Neuronal stem cell (in vitro differentiated cells): Measurements from ENCODE around the gene ACTL7B.

Source experiments
- DNase-seq: peaks from one replicate; pipeline ENCODE4 v3.0.0-alpha.2; 2013; ENCODE audit warnings: low spot score
- H2AFZ ChIP-seq: one replicate; pipeline ENCODE4 v1.6.1; 2013; ENCODE audit warnings: mild to moderate bottlenecking, low read length, inconsistent platforms
- H2AK5ac ChIP-seq: 2 replicates; pipeline ENCODE4 v1.6.1; 2013; ENCODE audit warnings: low read depth, mild to moderate bottlenecking, inconsistent platforms, low read length, moderate library complexity, mixed read lengths
- H2BK120ac ChIP-seq: 2 replicates; pipeline ENCODE4 v1.6.1; 2013; ENCODE audit warnings: low read depth, mild to moderate bottlenecking, inconsistent platforms, low read length, moderate library complexity, mixed read lengths
- H2BK12ac ChIP-seq: one replicate; pipeline ENCODE4 v1.6.1; 2013; ENCODE audit warnings: low read length, inconsistent platforms
- H2BK15ac ChIP-seq: 2 replicates; pipeline ENCODE4 v1.6.1; 2013; ENCODE audit warnings: mild to moderate bottlenecking, low read length, inconsistent platforms, mixed read lengths
- H2BK5ac ChIP-seq: one replicate; pipeline ENCODE4 v1.6.1; 2013; ENCODE audit warnings: inconsistent platforms, mild to moderate bottlenecking, low read length, moderate library complexity
- H3K14ac ChIP-seq: one replicate; pipeline ENCODE4 v1.6.1; 2013; ENCODE audit warnings: low read length, inconsistent platforms
- H3K18ac ChIP-seq: 2 replicates; pipeline ENCODE4 v1.6.1; 2013; ENCODE audit warnings: low read length, inconsistent platforms
- H3K23ac ChIP-seq: 2 replicates; pipeline ENCODE4 v1.6.1; 2013; ENCODE audit warnings: low read depth, mild to moderate bottlenecking, mixed read lengths, low read length, inconsistent platforms; ENCODE audit not compliant: poor library complexity
- H3K27ac ChIP-seq: replicated peaks from 3 replicates; pipeline ENCODE4 v1.5.1; 2013; ENCODE audit warnings: low read length, inconsistent platforms
- H3K27me3 ChIP-seq, 3 experiments: 2 replicates each; pipeline ENCODE4 v1.6.1; 2013; ENCODE audit warnings: low read length in 3 of 3, mild to moderate bottlenecking in 2 of 3, inconsistent platforms in 1 of 3, low read depth in 1 of 3, mixed read lengths in 1 of 3, moderate library complexity in 1 of 3; ENCODE audit not compliant: control insufficient read depth in 3 of 3, insufficient read depth in 3 of 3
- H3K36me3 ChIP-seq, 2 donors: replicated peaks in 1 of 2; 2 replicates each; pipeline ENCODE4 v1.6.1; 2013; ENCODE audit warnings: low read length in 2 of 2; ENCODE audit not compliant: control insufficient read depth in 2 of 2, insufficient read depth in 2 of 2
- H3K4ac ChIP-seq: 2 replicates; pipeline ENCODE4 v1.6.1; 2013; ENCODE audit warnings: inconsistent platforms, mild to moderate bottlenecking, low read length, moderate library complexity
- H3K4me1 ChIP-seq, 2 donors: 1 replicate in 1 of 2; 2 replicates in 1 of 2; pipeline ENCODE4 v1.6.1; 2013; ENCODE audit warnings: low read length in 2 of 2, low read depth in 1 of 2; ENCODE audit not compliant: control insufficient read depth in 2 of 2, insufficient read depth in 1 of 2
- H3K4me2 ChIP-seq: one replicate; pipeline ENCODE4 v1.6.1; 2013; ENCODE audit warnings: mild to moderate bottlenecking, low read length, inconsistent platforms; ENCODE audit not compliant: insufficient read depth, poor library complexity, severe bottlenecking
- H3K4me3 ChIP-seq, 2 donors: 2 replicates each; pipeline ENCODE4 v1.5.1; 2013; ENCODE audit warnings: low read length in 2 of 2, mild to moderate bottlenecking in 2 of 2, inconsistent platforms in 1 of 2, moderate library complexity in 1 of 2
- H3K79me1 ChIP-seq: one replicate; pipeline ENCODE4 v1.6.1; 2013; ENCODE audit warnings: low read depth, mild to moderate bottlenecking, inconsistent platforms, low read length, moderate library complexity
- H3K9ac ChIP-seq: one replicate; pipeline ENCODE4 v1.6.1; 2013; ENCODE audit warnings: mild to moderate bottlenecking, low read depth, low read length, inconsistent platforms; ENCODE audit not compliant: poor library complexity
- H3K9me3 ChIP-seq, 2 donors: replicated peaks in 1 of 2; 2 replicates each; pipeline versions ENCODE3 to v1.6.1; 2013; ENCODE audit warnings: low read length in 2 of 2, mild to moderate bottlenecking in 2 of 2, inconsistent platforms in 1 of 2, low read depth in 1 of 2, mixed read lengths in 1 of 2, moderate library complexity in 1 of 2; ENCODE audit not compliant: control insufficient read depth in 2 of 2, insufficient read depth in 1 of 2
- H4K8ac ChIP-seq: one replicate; pipeline ENCODE4 v1.6.1; 2013; ENCODE audit warnings: low read depth, mild to moderate bottlenecking, inconsistent platforms, low read length, moderate library complexity
- H4K91ac ChIP-seq: one replicate; pipeline ENCODE4 v1.6.1; 2013; ENCODE audit warnings: low read length, low read depth, mild to moderate bottlenecking, inconsistent platforms; ENCODE audit not compliant: poor library complexity
- WGBS, 2 donors: extraction: QIAGEN DNeasy Blood & Tissue Kit; methylation state at CpG; one replicate each; pipeline ENCODE4 v1.1.7; 2013; ENCODE audit warnings: missing lambda C conversion rate in 2 of 2, mixed read lengths in 1 of 2; ENCODE audit not compliant: insufficient read length in 2 of 2, insufficient replicate concordance in 1 of 2; ENCODE audit errors: extremely low coverage in 2 of 2; 5-methylcytosine and 5-hydroxymethylcytosine counted together

Gene ACTL7B

DNA sequence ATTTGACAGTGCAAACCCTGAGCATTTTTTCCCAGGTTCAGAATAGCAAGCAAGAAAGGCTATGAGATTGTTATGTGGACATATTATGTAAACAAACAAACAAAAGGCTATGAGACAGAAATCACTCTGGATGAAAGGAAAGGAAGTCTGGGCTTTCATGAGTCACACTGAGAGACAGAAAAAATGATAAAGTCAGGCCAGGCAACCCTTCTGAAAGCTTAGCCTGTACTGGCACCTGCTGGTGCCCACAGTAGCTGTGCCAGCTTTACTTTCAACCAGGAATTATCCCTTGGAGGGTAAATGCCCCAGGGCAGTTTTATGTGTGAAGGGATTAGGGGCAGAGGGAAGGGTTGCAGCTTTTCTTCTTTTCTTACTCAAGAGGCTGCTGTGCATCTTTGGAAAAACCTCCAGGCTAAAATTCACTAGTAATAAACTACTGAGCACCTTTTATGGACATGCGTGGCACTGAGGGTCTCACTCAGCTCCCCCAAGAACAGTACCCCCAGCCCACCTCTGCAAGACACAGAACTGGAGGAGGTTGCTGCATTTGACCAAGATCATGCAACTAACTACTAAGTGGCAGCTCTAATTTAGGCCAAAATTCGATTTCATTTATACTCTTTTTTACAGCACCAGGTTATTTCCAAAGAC is 41.7 kb downstream of the ACTL7B start:
- no CpG with 5 or more reads among the region's 2 CpGs for WGBS, 2 donors
- H3K27me3 ChIP-seq = no peaks in the 10 kb centered on the region
- DNase-seq = no peak
- no peak overlapping the region for H3K23ac ChIP-seq
- no peak overlapping the region for H3K14ac ChIP-seq
- no peak overlapping the region for H4K91ac ChIP-seq
- H3K4me2 ChIP-seq = no peak overlapping the region
- no peak overlapping the region for H3K4ac ChIP-seq
- no peaks in the 10 kb centered on the region for H3K79me1 ChIP-seq
- no peak overlapping the region for H2BK120ac ChIP-seq
- no peak overlapping the region for H2BK5ac ChIP-seq
- H2BK15ac ChIP-seq = no peak overlapping the region
- H4K8ac ChIP-seq = no peak overlapping the region
- no peak overlapping the region for H2AFZ ChIP-seq
- no peak overlapping the region for H3K18ac ChIP-seq
- H2AK5ac ChIP-seq = no peak overlapping the region
- no peak overlapping the region for H3K27ac ChIP-seq
- no peaks in the 10 kb centered on the region for H3K36me3 ChIP-seq
- H2BK12ac ChIP-seq = no peak overlapping the region
- no peak overlapping the region for H3K9ac ChIP-seq
- no peak overlapping the region for H3K4me3 ChIP-seq
- H3K4me1 ChIP-seq = no peaks in the 10 kb centered on the region
- H3K9me3 ChIP-seq = no peaks in the 10 kb centered on the region

DNA sequence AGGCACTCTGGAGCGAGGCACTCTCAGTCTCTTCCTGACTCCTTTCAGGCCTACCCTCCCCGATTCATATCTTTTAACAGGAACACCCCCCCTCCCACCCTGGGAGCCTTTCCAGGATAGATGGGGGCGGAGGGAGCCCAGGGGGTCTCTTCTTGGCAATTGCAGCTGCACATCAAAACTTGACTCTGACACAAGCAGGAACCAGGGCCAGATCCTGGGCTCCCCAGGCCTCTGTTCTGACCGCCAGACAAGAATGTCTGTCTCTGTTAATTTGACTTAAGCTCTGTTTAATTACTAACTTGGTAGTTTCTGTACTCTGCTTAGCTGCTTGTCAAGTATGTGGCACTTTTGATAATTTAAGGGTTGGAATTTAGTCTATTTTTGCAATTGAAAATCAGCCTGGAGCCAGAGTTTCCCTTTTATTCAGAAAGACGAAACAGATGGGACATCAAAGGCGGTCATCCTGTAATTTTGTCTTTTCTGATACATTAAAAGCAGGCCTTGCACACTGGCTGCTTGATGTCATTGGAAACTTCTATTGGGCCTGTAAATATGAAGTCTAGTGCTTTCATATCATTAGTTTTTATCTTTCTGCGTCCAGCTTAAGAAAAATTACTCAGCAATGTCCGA is 43.3 kb downstream of the ACTL7B start:
- H3K4me1 ChIP-seq = no peaks in the 10 kb centered on the region
- H3K9ac ChIP-seq = no peak overlapping the region
- no peak overlapping the region for H2AK5ac ChIP-seq
- H3K4me2 ChIP-seq = no peak overlapping the region
- no peak overlapping the region for H3K27ac ChIP-seq
- H3K18ac ChIP-seq = no peak overlapping the region
- H3K4me3 ChIP-seq = no peak overlapping the region
- H3K23ac ChIP-seq = no peak overlapping the region
- H4K8ac ChIP-seq = no peak overlapping the region
- H4K91ac ChIP-seq = no peak overlapping the region
- no peak for DNase-seq
- H2BK5ac ChIP-seq = no peak overlapping the region
- no CpG with 5 or more reads among the region's 8 CpGs for WGBS, 2 donors
- no peak overlapping the region for H2BK120ac ChIP-seq
- H3K9me3 ChIP-seq = no peaks in the 10 kb centered on the region
- H3K36me3 ChIP-seq = no peaks in the 10 kb centered on the region
- H2BK12ac ChIP-seq = no peak overlapping the region
- no peak overlapping the region for H3K14ac ChIP-seq
- no peaks in the 10 kb centered on the region for H3K27me3 ChIP-seq
- no peaks in the 10 kb centered on the region for H3K79me1 ChIP-seq
- H2AFZ ChIP-seq = no peak overlapping the region
- no peak overlapping the region for H2BK15ac ChIP-seq
- no peak overlapping the region for H3K4ac ChIP-seq

GRCh38 chr9:108811944-108812343 is 43.8 kb downstream of the ACTL7B start:
- Histone ChIP-seq H3K27me3 (no peaks in the 10 kb centered on the region), H3K9me3 (no peaks in the 10 kb centered on the region), H3K4me2 (no peak overlapping the region), H2BK12ac (no peak overlapping the region), H2BK5ac (no peak overlapping the region), H3K36me3 (no peaks in the 10 kb centered on the region), H3K4me1 (no peaks in the 10 kb centered on the region), H4K91ac (no peak overlapping the region), H3K23ac (no peak overlapping the region), H3K79me1 (no peaks in the 10 kb centered on the region), H3K4me3 (no peak overlapping the region), H2BK15ac (no peak overlapping the region), H2BK120ac (no peak overlapping the region), H3K18ac (no peak overlapping the region), H3K9ac (no peak overlapping the region), H3K4ac (no peak overlapping the region), H3K14ac (no peak overlapping the region), H2AK5ac (no peak overlapping the region), H2AFZ (no peak overlapping the region), H4K8ac (no peak overlapping the region), H3K27ac (no peak overlapping the region)
- no CpG with 5 or more reads among the region's 1 CpG for WGBS, 2 donors
- DNase-seq = no peak

DNA sequence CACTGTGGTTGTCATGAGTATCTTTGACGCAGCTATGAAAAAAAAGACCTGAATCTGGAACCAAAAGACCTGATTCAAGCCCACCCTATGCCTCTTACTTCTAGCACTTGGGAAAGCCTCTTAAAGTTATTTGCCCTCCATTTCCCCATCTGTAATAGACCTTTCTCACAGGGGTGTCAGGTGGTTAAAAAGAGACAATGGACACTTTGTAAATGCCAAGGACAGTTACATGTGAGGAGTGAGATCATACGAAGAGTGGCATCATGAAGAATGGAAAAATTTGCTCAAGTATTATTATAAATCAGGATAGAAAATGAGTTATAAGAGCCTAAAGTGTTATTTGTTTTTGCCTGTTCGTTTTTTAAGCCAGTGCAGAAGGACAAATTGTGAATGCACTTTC is 46.5 kb downstream of the ACTL7B start:
- no peak for DNase-seq
- Histone ChIP-seq H3K4me3 (no peak overlapping the region), H2BK5ac (no peak overlapping the region), H2AFZ (no peak overlapping the region), H3K36me3 (no peaks in the 10 kb centered on the region), H3K4me1 (no peaks in the 10 kb centered on the region), H3K27ac (no peak overlapping the region), H3K27me3 (no peaks in the 10 kb centered on the region), H3K14ac (no peak overlapping the region), H4K91ac (no peak overlapping the region), H3K18ac (no peak overlapping the region), H3K9me3 (no peaks in the 10 kb centered on the region), H2AK5ac (no peak overlapping the region), H2BK12ac (no peak overlapping the region), H3K9ac (no peak overlapping the region), H2BK120ac (no peak overlapping the region), H2BK15ac (no peak overlapping the region), H3K23ac (no peak overlapping the region), H3K4me2 (no peak overlapping the region), H3K79me1 (no peaks in the 10 kb centered on the region), H3K4ac (no peak overlapping the region), H4K8ac (no peak overlapping the region)
- WGBS, 2 donors = no CpG with 5 or more reads among the region's 3 CpGs
